NCI-H1417 treated with DMSO at 0.1 percent for 48 hours (cell line): ENCODE results near the gene CENPX.

ENCODE experiments used
- DNase-seq: peaks from one replicate; lab custom pipeline; 2025; lab: John Stamatoyannopoulos, UW

Gene CENPX

GRCh38 chr17:81980707-81981343, 41.9 kb downstream of the CENPX start:
- no peak for DNase-seq

- DNase-seq = no peak
These were observed 42.6 kb downstream of the CENPX start for GRCh38 chr17:81980122-81980521.

- no peak for DNase-seq
These were observed 44.0 kb downstream of the CENPX start for GRCh38 chr17:81978524-81979298.

- peak; percentile 58 for DNase-seq
These were observed 45.4 kb downstream of the CENPX start, which contains the start of gene ASPSCR1 for GRCh38 chr17:81977211-81977808. TSS of gene ASPSCR1 (plus strand) at chr17:81977629. CDS start at chr17:81977647, 18 bp downstream.

- peak; percentile 24 for DNase-seq
These were observed 46.1 kb downstream of the CENPX start for GRCh38 chr17:81976332-81977210.

GRCh38 chr17:81973432-81973831, 49.2 kb downstream of the CENPX start:
- no peak for DNase-seq

GRCh38 chr17:81968850-81969812, 53.5 kb downstream of the CENPX start:
- DNase-seq = no peak
